Pancreas (tissue), 10 donors: ENCODE results near the gene THTPA. TPM values are rescaled to one million over a fixed set of nuclear protein-coding genes. Genes with fewer than 3 reads are reported as not detected.

ENCODE experiments used
- ATAC-seq, 4 donors: fragments of 200-7000 bp; cut with Tn5 transposase; one replicate each; pipeline versions ENCODE4 v1.8.0 to v1.9.1; 2020; ENCODE audit warnings: mild to moderate bottlenecking in 4 of 4, moderate library complexity in 4 of 4
- DNase-seq, 6 donors: peaks; one replicate each; pipeline ENCODE4 v3.0.0-alpha.2; 2020
- FAIRE-seq: peaks from 2 replicates; lab custom pipeline; 2012; peaks lifted over from hg19 to GRCh38; lab: Jason Lieb, UNC
- H3K27ac ChIP-seq, 4 donors: fragments of 200-600 bp; sonication (generic); 1 replicate in 3 of 4; 2 replicates in 1 of 4; pipeline versions ENCODE4 v1.5.0 to v1.8.0; 2020
- H3K27me3 ChIP-seq, 4 donors: fragments of 200-600 bp; one replicate each; pipeline ENCODE4 v1.8.0; 2021
- H3K36me3 ChIP-seq, 3 donors: fragments of 200-600 bp; sonication (generic) in 1 of 3; one replicate each; pipeline versions ENCODE4 v1.5.0 to v1.8.0; 2020 to 2021
- H3K4me1 ChIP-seq, 3 donors: fragments of 200-600 bp; one replicate each; pipeline ENCODE4 v1.8.0; 2021
- H3K4me3 ChIP-seq, 4 donors: fragments of 200-600 bp; sonication (generic) in 2 of 4; one replicate each; pipeline versions ENCODE4 v1.5.0 to v1.8.0; 2020 to 2021
- H3K9me3 ChIP-seq, 4 donors: fragments of 200-600 bp; one replicate each; pipeline ENCODE4 v1.8.0; 2021
- WGBS, 2 donors: extraction: QIAGEN DNeasy Blood & Tissue Kit; methylation state at CpG; one replicate each; pipeline ENCODE4 v1.1.7; 2013; 5-methylcytosine and 5-hydroxymethylcytosine counted together
- intact Hi-C, 3 donors: fragments of 100-400 bp; cut with DNase I; formaldehyde crosslinking; loops; one replicate each; pipeline versions ENCODE4 v1.11.1 to v1.14.2; 2022
- polyA plus RNA-seq, 2 donors: library from polyadenylated mRNA; stranded (reverse); fragments of 200-250 nt; gene quantifications; one replicate each; pipeline ENCODE4 v1.2.3, GENCODE V29; 2013
- total RNA-seq, 6 donors: library from RNA; stranded (reverse); fragmentation: NEBNext Ultra II Directional in 4 of 6; extraction: Animal tissue kit (Norgen Biotek cat#: 25700) in 4 of 6; gene quantifications; one replicate each; pipeline versions ENCODE4 v1.2.1 to v1.2.4, GENCODE V29; 2021 to 2023
- TF ChIP-seq, protein P1 (sequence below), 4 donors: fragments of 200-600 bp; sonication (generic) in 3 of 4; IDR thresholded peaks; one replicate each; pipeline versions ENCODE4 v1.5.0 to v1.8.0; 2021; ENCODE audit warnings: antibody characterized with exemption in 4 of 4
- donor health status: healthy with polysubstance abuse.
- donor health status: DM: no; HTN: no; CAD: no; lungs with moderate emphysema.
- donor health status: DM: no; HTN: no; CAD: no.
- donor health status: control.
- donor health status: control.
- donor health status: Bipolar disorder and iron deficiency.
- donor health status: DM: yes; HTN: yes; CAD: no.
- donor health status: DM: no; HTN: no; CAD: no.
- donor health status: DM: no; HTN: no; CAD: no.
- donor health status: DM: yes; HTN: yes; CAD: no.

Gene THTPA
- total and polyA plus RNA-seq, 8 donors: 5.6 to 11.9 (median 9.3) TPM

DNA sequence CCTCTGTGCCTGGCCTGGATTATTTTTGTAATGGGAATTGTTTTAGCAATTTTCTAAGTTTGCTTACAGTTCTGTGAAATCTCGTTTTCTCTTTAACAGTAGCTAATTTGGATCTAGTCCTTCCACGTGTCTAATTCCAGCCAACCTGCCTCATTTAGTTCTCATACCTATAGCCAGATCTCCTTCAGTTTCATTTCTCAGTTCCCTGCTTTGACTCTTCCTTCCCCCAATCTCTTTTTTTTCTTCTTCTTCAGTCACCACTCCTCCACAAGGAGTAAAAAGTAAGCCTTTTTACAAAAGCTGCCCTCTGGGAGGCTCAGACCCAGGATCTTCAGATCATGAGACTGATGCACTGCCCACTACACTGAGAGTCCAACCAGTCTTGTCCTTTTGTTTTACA is 1.4 kb downstream of the THTPA start:
- FAIRE-seq (no peak), DNase-seq (no peak), ATAC-seq (no peak)
- Histone ChIP-seq H3K9me3 (no peaks in the 10 kb centered on the region), H3K27me3 (no peaks in the 10 kb centered on the region), H3K4me3 (peak overlapping the region in 1 of 4 donors; percentile 92), H3K27ac (no peak overlapping the region), H3K4me1 (peaks cover 0 to 8% (median 6%) of the 10 kb centered on the region in 3 donors), H3K36me3 (peaks cover 0 to 24% (median 7%) of the 10 kb centered on the region in 3 donors)
- 15 to 25% methylated on average over 2 of the region's 2 CpGs for WGBS, 2 donors
- TF ChIP-seq, protein P1, sequence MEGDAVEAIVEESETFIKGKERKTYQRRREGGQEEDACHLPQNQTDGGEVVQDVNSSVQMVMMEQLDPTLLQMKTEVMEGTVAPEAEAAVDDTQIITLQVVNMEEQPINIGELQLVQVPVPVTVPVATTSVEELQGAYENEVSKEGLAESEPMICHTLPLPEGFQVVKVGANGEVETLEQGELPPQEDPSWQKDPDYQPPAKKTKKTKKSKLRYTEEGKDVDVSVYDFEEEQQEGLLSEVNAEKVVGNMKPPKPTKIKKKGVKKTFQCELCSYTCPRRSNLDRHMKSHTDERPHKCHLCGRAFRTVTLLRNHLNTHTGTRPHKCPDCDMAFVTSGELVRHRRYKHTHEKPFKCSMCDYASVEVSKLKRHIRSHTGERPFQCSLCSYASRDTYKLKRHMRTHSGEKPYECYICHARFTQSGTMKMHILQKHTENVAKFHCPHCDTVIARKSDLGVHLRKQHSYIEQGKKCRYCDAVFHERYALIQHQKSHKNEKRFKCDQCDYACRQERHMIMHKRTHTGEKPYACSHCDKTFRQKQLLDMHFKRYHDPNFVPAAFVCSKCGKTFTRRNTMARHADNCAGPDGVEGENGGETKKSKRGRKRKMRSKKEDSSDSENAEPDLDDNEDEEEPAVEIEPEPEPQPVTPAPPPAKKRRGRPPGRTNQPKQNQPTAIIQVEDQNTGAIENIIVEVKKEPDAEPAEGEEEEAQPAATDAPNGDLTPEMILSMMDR (IDR thresholded peaks at IDR 0.05): no peak
- intact Hi-C loops: no loop called here

DNA sequence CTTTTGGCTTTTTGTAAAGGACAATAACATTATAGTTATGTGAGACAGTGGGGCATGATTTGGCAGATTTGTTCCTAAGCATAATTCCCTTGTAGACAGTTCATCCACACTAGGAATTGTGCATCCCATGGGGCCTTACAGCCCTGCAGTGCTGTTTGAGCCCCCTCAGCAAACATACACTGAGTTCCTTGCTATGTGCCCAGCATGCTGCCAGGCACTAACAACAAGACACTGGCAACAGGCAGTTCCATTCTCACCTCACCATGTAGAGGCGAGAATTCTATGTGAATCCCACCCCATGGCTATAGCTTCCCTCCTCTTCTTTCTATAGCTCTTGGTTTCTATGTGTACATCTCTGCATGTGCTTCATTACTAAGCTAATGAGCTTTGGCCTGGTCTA is 1.9 kb downstream of the THTPA start:
- peaks cover 0 to 24% (median 7%) of the 10 kb centered on the region in 3 donors for H3K36me3 ChIP-seq
- no peak for DNase-seq
- TF ChIP-seq, protein P1 (IDR thresholded peaks at IDR 0.05): no peak
- WGBS, 2 donors: 91 to 96% methylated on average over 1 of the region's 1 CpG
- H3K4me1 ChIP-seq: peaks cover 0 to 8% (median 6%) of the 10 kb centered on the region in 3 donors
- H3K27me3 ChIP-seq: no peaks in the 10 kb centered on the region
- H3K27ac ChIP-seq: no peak overlapping the region
- H3K4me3 ChIP-seq: no peak overlapping the region
- no peaks in the 10 kb centered on the region for H3K9me3 ChIP-seq
- intact Hi-C loops: no loop called here
- no peak for ATAC-seq
- no peak for FAIRE-seq

DNA sequence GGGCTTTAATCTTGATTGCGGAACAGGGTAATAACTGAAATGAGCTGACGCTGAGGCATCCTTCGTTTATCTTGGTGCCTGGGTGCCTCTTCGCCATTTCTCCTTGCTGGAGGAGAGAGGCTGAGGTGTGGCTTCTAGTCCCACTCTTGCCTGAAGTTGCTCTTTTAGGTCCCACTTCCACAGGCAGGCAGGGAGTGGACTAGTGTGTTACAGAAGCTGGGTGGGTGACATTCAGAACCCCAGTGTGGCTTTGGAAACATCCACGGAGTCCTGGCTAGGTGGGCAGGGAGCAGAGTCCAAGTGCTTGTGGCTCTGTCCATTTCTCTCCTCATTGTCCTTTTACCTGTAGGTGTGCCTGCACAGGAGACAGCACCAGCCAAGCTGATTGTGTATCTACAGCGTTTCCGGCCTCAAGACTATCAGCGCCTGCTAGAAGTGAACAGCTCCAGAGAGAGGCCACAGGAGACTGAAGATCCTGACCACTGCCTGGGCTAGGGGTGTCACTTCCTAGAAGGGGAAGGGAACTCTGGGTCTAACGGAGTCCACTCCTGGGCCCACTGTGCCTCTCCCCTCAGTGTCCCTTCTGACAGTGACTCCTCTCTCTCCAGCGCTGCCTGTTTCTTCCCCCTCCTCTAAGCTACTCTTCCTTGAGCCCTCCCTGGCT is 2.4 kb downstream of the THTPA start:
- Histone ChIP-seq H3K4me3 (no peak overlapping the region), H3K27ac (no peak overlapping the region), H3K4me1 (peaks cover 0 to 8% (median 6%) of the 10 kb centered on the region in 3 donors), H3K27me3 (no peaks in the 10 kb centered on the region), H3K9me3 (no peaks in the 10 kb centered on the region), H3K36me3 (peaks cover 0 to 24% (median 7%) of the 10 kb centered on the region in 3 donors)
- FAIRE-seq (no peak), DNase-seq (no peak), ATAC-seq (no peak)
- TF ChIP-seq, protein P1 (IDR thresholded peaks at IDR 0.05): no peak
- intact Hi-C loops: no loop called here
- 80 to 82% methylated on average over 10 of the region's 10 CpGs for WGBS, 2 donors

DNA sequence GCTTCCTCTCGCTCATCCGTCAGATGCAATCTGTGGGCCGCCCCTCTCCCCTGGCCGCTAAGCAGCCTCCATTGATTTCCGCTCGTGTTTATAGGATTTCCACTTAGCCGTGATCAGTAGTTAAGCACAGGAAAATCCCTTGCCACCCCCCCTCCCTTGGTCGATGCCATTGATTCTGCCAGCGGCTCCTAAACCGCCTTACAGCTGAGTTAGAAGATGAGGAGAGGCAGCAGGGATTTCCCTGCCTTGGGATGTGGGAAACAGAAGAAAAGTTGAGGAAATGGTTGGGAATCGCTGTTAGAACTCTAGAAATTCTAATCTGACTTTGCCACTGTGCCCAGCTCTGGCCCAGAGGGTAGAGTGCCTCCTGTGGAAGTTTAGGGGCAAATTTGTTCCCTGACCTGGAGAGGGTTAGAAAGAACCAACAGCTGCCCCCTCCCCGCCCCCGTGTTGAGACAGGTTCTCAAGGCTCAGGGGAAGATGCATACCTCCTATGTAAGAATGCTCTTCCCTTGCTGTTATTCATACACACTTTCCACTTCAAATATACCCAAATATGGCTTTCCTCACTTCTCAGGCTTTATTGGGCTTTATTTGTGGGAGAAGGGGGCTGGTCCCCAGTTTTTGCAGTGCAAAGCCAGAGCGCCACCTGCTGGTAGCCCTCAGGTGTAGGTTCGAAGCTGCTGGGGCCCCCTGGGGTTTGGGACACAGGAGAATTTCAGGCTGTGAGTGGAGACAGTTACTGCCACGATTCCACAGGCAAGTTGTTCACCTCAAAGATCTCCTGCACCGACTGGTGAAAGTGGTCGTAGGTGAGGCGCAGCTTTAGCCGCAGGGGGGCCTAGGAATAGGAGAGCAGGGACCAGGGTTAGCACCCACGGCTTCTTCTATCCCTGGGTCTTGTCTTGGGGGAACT is 3.2 kb downstream of the THTPA start:
- intact Hi-C loops: no loop called here
- FAIRE-seq: no peak
- TF ChIP-seq, protein P1 (IDR thresholded peaks at IDR 0.05): peak; percentile 59 to 82 (median 67)
- ATAC-seq: no peak
- no peak overlapping the region for H3K27ac ChIP-seq
- WGBS, 2 donors: 67 to 75% methylated on average over 21 of the region's 21 CpGs
- H3K27me3 ChIP-seq: no peaks in the 10 kb centered on the region
- DNase-seq: peak in 4 of 6 donors; percentile 25 to 77 (median 54)
- H3K4me1 ChIP-seq: peaks cover 0 to 8% (median 6%) of the 10 kb centered on the region in 3 donors
- H3K4me3 ChIP-seq: no peak overlapping the region
- H3K9me3 ChIP-seq: no peaks in the 10 kb centered on the region
- peaks cover 0 to 24% (median 7%) of the 10 kb centered on the region in 3 donors for H3K36me3 ChIP-seq
